Measurements from ENCODE around the gene CRABP1.

- TF ChIP-seq POLR2A (IDR thresholded peaks at IDR 0.05) (no peak), CTCF (IDR thresholded peaks at IDR 0.05) (no peak), EP300 (IDR thresholded peaks at IDR 0.05) (no peak)
Observed at GRCh38 chr15:78392430-78392829, 52.3 kb downstream of the CRABP1 start.

Data from ovary (tissue), 3 donors.